Measurements from ENCODE around the gene ADAMTSL2.

GRCh38 chr9:133535306-133535877 is 888 bp downstream of the ADAMTSL2 start:
- no peak for TF ChIP-seq CTCF (IDR thresholded peaks at IDR 0.05; ENCODE audit: insufficient read depth, low read length, poor library complexity, severe bottlenecking)
- TF ChIP-seq EZH2phosphoT487 (conservative IDR thresholded peaks at IDR 0.05; ENCODE audit: low read length), result no peak
